GM18951 (cell line): Measurements from ENCODE around the gene CLN6.

Experiments used
- POLR2A ChIP-seq: IDR thresholded peaks from 4 replicates; pipeline ENCODE4 v1.6.1; 2011; ENCODE audit warnings: mild to moderate bottlenecking; ENCODE audit not compliant: insufficient read length, insufficient read depth; ENCODE audit errors: extremely low read depth
- in situ Hi-C: fragments of 300-500 bp; cut with MboI; formaldehyde crosslinking; loops from one replicate; pipeline ENCODE4 v1.12.0; 2022; ENCODE audit warnings: low sequenced_read_pairs, mixed read lengths, inconsistent platforms; ENCODE audit not compliant: unreplicated experiment

The CLN6 gene

DNA sequence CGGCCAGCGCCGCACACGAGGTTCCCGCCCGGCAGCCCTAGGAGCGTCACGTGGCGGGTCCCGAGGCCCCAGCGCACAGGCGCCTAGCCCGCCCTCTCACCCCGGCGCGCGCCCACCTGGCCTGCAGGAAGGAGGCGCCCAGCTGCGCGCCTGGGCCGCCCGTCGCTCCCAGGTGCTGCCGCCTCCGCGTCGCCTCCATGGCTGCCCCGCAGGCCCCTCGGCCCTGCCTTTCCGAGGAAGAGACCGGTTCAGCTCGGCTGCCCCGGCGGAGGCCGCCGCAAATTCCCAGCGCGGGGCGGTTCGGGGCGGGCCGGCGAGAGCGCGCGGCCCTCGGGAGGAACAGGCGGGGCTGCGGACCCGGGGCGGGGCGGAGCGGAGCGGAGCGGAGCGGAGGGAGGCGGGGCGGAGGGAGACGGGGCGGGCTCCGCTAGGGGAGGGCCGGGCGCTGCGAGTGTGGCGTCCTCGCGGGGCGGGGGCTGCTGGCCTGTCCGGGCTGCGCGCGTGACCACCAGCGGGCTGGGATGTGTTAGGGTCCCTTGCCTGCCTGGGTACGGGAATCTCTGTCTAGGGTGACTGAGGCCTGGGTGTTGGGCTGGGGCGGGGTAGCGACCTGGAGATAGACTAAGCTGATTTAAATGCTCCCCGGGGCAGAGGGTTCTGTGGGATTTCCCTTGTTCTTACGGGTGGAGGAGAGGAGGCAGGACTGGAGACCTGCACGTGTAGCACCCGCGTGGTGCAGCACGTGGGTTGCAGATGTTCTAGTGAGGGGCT is at the start of gene CLN6:
CLN6 (minus strand) TSS at position 343 of the 771 bp plus-strand sequence; CDS start at position 199, 144 bp downstream.
- TF ChIP-seq POLR2A, result peak; percentile 84
- in situ Hi-C loops, result no loop called here

DNA sequence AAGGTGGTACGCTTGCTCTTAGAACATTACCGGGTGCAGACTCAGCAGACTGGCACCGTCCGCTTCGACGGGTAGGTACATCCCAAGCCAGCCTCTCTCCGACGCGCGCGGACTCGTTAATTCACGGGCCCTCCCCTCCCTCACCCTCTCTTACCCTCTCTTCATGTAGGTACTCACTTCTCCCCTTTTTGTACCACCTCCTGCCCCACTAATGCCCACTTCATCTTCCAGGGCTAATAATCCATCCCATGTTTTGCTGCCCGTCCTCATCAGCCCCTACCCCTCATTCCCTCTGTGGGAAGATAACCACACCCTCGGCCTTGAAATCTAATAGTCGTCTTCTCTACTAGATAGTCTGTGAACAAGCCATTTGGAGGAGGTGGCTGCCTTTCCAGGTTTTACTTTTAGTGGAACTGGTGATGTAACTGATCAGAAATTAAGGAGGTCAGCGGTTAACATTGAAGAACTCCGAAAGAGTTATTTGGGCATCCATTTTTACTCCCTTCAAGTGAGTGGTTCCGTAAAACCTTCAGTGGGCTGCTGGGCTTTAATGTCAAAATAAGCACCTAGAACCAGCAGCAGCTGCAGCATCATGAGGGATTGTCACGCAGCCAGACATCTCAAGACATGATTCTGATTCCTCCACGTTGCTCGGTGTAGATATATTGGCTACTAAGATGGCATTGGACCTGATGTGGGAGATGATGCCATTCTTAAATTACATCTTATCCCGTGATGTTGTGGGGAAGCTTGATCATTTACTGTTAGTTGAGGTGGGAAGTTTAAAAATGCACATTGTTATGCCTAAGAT is 49.3 kb upstream of the CLN6 start:
- in situ Hi-C loops, result no loop called here
- TF ChIP-seq POLR2A, result no peak

DNA sequence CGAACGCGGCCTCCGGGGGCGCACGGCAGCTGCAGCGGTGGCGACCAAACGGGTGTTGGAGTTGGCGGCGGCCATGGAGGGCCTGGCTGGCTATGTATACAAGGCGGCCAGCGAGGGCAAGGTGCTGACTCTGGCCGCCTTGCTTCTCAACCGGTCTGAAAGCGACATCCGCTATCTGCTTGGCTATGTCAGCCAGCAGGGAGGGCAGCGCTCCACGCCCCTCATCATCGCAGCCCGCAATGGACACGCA is 48.7 kb upstream of the CLN6 start:
- no peak for TF ChIP-seq POLR2A
- in situ Hi-C loops, result no loop called here

- in situ Hi-C loops, result no loop called here
- peak; percentile 88 for TF ChIP-seq POLR2A
Measured at GRCh38 chr15:68277603-68278344, 48.2 kb upstream of the CLN6 start, which contains the start of gene FEM1B. Gene FEM1B (plus strand): TSS chr15:68277745. CDS start chr15:68278418, 673 bp downstream.

- in situ Hi-C loops, result no loop called here
- TF ChIP-seq POLR2A, result no peak
Measured at GRCh38 chr15:68277131-68277602, 47.6 kb upstream of the CLN6 start.

DNA sequence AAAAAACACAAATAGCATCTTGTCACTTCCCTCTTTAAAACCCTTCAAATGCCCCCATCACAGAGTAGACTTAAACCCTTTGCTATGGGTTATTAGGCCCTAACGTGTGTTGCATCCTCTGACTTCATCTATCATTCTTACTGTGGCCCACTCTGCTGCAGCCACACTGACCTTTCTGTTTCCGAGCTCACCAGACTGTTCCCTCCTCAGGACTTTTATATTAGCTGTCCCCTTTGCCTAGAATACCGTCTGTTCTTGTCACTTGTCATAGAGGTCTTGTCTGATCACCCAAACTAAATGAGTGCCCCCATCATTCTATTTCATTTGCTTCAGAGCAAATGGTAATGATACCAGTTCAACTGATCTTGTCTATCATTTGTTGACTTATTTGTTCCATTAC is 47.1 kb upstream of the CLN6 start:
- in situ Hi-C loops, result no loop called here
- TF ChIP-seq POLR2A, result no peak

GRCh38 chr15:68275165-68275746 is 45.7 kb upstream of the CLN6 start:
- TF ChIP-seq POLR2A, result no peak
- in situ Hi-C loops, result no loop called here

GRCh38 chr15:68274201-68274848 is 44.8 kb upstream of the CLN6 start:
- no peak for TF ChIP-seq POLR2A
- in situ Hi-C loops, result no loop called here

DNA sequence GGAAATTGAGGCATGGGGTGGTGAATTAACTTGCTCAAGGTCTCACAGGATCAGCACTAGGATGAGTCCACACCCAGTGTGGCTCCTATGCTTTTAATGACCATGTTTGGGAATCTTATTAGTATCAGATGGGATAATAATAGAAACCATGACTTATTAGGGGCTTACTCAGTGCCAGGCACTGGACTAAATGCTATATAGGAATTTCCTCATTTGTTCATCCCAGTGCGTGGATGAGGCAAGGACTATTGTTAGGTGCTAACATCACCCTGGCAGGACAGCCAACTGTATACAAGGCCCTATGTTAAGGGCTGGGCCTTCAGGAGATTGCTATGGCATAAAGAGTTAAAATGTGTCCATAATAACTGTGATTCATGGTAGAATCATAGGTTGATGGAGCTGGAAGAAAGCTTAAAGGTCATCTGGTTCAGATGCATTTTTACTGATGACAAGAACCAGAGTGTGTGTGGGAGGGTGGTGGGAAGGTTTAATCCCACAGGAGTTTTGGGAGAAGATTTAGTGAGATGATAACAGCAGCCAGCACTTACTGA is 43.3 kb upstream of the CLN6 start:
- TF ChIP-seq POLR2A, result no peak
- in situ Hi-C loops, result no loop called here

DNA sequence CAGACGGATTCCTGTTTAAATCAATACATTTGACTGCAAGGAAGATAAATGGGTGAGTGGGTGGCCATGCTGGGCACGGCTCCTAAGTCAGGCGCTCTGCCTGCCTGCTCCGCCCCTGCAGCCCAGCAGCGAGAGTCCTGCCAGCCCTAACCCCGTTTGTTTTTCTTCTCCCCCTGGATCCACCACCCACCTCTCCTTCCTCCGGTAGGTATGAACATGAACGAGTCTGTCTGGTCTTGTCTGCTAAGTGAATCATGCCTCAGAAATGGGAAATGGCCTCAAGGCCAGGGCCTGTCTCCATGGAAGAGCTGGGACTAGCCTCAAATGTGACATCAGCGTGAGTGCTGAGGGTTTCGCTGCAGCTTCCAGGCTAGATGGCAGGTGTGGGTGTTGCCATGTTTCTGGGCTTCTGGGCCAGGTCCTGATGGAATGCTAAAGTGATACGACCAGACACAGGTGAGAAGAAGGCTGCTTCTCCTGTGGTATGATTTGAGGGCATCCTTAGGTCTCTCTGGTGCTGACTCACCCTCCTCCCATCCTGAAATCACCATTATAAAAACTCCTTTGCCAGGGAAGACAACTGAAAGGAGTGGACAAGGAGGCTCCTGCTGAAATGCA is 42.4 kb upstream of the CLN6 start:
- TF ChIP-seq POLR2A, result no peak
- in situ Hi-C loops, result no loop called here

DNA sequence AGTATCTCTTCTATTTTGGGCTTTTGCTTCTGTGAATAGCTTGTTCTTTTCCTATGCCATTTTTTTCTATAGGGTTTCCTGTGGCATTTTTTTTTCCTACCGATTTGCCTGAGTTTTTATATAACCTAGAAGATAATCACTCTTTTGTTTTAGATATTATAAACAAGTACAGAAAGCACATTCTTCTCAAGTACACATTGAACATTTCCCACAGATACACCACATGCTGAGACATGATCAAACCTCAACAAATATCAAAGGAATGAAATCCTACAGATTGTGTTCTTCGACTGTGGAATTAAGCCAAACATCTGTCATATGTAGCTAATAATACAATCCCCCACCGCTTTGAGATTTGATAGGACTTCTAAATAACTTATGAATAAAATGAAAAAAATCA is 38.9 kb upstream of the CLN6 start:
- no peak for TF ChIP-seq POLR2A
- in situ Hi-C loops, result no loop called here

- in situ Hi-C loops, result no loop called here
- TF ChIP-seq POLR2A, result no peak
Measured at GRCh38 chr15:68265674-68266073, 36.1 kb upstream of the CLN6 start.
